ENCODE data around the gene ACTMAP. TPM values are rescaled to one million over a fixed set of nuclear protein-coding genes. Genes with fewer than 3 reads are reported as not detected.

Gene ACTMAP
- total and polyA plus RNA-seq, 9 of the 15 experiments (the other 6 are each of a cell fraction or from before 2014, with no cell fraction given): 1.7 to 16.6 (median 4.9) TPM

- in situ Hi-C loops (cut with MboI): no loop called here
- H3K4me3 ChIP-seq: peak overlapping the region; percentile 62
- intact Hi-C loops (cut with micrococcal nuclease): loop anchor here (2.0 kb wide), 1 partner anchor 33 kb away; the partner anchor contains the start of genes ACTMAP and SNRPA
- ATAC-seq: peak; percentile 6; the same call in 2 of the 3 replicates
- no peaks in the 10 kb centered on the region for H3K9me1 ChIP-seq (ENCODE audit: control insufficient read depth, insufficient read depth, low read length)
- no peaks in the 10 kb centered on the region for H3K9me3 ChIP-seq (replicated peaks; ENCODE audit: control insufficient read depth, insufficient read depth, low read depth, low read length)
- 2% methylated on average over 19 of the region's 20 CpGs for WGBS (ENCODE audit: insufficient coverage, low coverage, missing lambda C conversion rate)
- H3K9ac ChIP-seq (ENCODE audit: insufficient read depth in 1 of 2, low read depth in 2 of 2, low read length in 2 of 2): peak overlapping the region; percentile 79 to 90
- H3K27me3 ChIP-seq (ENCODE audit: control insufficient read depth in 2 of 2, insufficient read depth in 2 of 2, low read length in 2 of 2): no peaks in the 10 kb centered on the region
- peaks cover 8% of the 10 kb centered on the region; the same call in 2 of the 3 replicates for H3K36me3 ChIP-seq (ENCODE audit: control insufficient read depth, insufficient read depth, low read length)
- H3K4me1 ChIP-seq (replicated peaks in 1 of 2; ENCODE audit: control insufficient read depth in 2 of 2, insufficient read depth in 2 of 2, low read length in 2 of 2): peaks cover 21 to 55% of the 10 kb centered on the region in 2 experiments
- BruUV-seq (replicated peaks): no TSS peak
- peak in 3 of 4 experiments; percentile 38 to 46 (median 38) for DNase-seq (ENCODE audit: extremely low read depth in 1 of 4, low spot score in 3 of 4)
- FAIRE-seq: peak; percentile 49
- H4K20me1 ChIP-seq (replicated peaks; ENCODE audit: control insufficient read depth, insufficient read depth, low read length): no peaks in the 10 kb centered on the region
- H2AFZ ChIP-seq (ENCODE audit: low read depth, low read length): peak overlapping the region; percentile 64; the same call in 1 of the 2 replicates
- peaks cover 62% of the 10 kb centered on the region for H3K79me2 ChIP-seq (ENCODE audit: control insufficient read depth, insufficient read depth, low read length)
- peak overlapping the region; percentile 93 for H3K4me2 ChIP-seq (ENCODE audit: insufficient read depth, low read length)
- CTCF ChIA-PET (ENCODE audit: low intra/inter-chr PET ratio): no interaction called here
- H3K27ac ChIP-seq (ENCODE audit: extremely low read depth, low read depth, low read length): peak overlapping the region; percentile 80
- POLR2A ChIA-PET: interaction anchor here (0.5 to 1.5 kb wide), 8 partner anchors 10 to 324 kb away, joined by 3 to 6 read pairs (median 3); no protein-coding TSS in a partner anchor
- peak; percentile 44; the same call in 1 of the 2 replicates for TF ChIP-seq KAT7 (CRISPR knock-in tag; IDR thresholded peaks at IDR 0.05; ENCODE audit: borderline replicate concordance)
- peak; percentile 93 for TF ChIP-seq C11orf30 (IDR thresholded peaks at IDR 0.05; ENCODE audit: low read depth)
- TF ChIP-seq ZNF224 (CRISPR knock-in tag; IDR thresholded peaks at IDR 0.05): no peak
- 0 out of 2 replicates have a peak, but pooled peaks have one; percentile 26 for TF ChIP-seq PHF8 (IDR thresholded peaks at IDR 0.05; ENCODE audit: borderline replicate concordance, low read length)
- TF ChIP-seq ZNF263 (CRISPR knock-in tag; IDR thresholded peaks at IDR 0.05; ENCODE audit: borderline replicate concordance): 0 out of 2 replicates have a peak, but pooled peaks have one; percentile 32
- TF ChIP-seq ATF1 (CRISPR knock-in tag; IDR thresholded peaks at IDR 0.05): no peak
- TF ChIP-seq ATF1 (tag; IDR thresholded peaks at IDR 0.05): peak; percentile 45
- TF ChIP-seq XRCC3 (IDR thresholded peaks at IDR 0.05): no peak
- peak; percentile 61; the same call in 1 of the 2 replicates for TF ChIP-seq ZEB2 (IDR thresholded peaks at IDR 0.05)
- TF ChIP-seq MAFK (IDR thresholded peaks at IDR 0.05; ENCODE audit: low read length): peak; percentile 59; the same call in 1 of the 2 replicates
- TF ChIP-seq MAZ (CRISPR knock-in tag; conservative IDR thresholded peaks at IDR 0.05 in 1 of 2, IDR thresholded peaks at IDR 0.05 in 1 of 2): no peak
- TF ChIP-seq ZFX (CRISPR knock-in tag; IDR thresholded peaks at IDR 0.05): 0 out of 2 replicates have a peak, but pooled peaks have one; percentile 7
- peak; percentile 88 for TF ChIP-seq NFE2 (IDR thresholded peaks at IDR 0.05; ENCODE audit: low read depth)
- TF ChIP-seq CREM (IDR thresholded peaks at IDR 0.05; ENCODE audit: low read depth): peak; percentile 75
- 0 out of 2 replicates have a peak, but pooled peaks have one; percentile 24 for TF ChIP-seq CBFB (CRISPR knock-in tag; IDR thresholded peaks at IDR 0.05)
- 0 out of 2 replicates have a peak, but pooled peaks have one; percentile 24 for TF ChIP-seq HDGF (IDR thresholded peaks at IDR 0.05)
- TF ChIP-seq EGR1 (conservative IDR thresholded peaks at IDR 0.05): peak; percentile 84
- peak; percentile 82 for TF ChIP-seq MAFG (tag; conservative IDR thresholded peaks at IDR 0.05)
- peak; percentile 22; the same call in 1 of the 2 replicates for TF ChIP-seq MED1 (CRISPR knock-in tag; IDR thresholded peaks at IDR 0.05; ENCODE audit: borderline replicate concordance)
- TF ChIP-seq PPARD (CRISPR knock-in tag; IDR thresholded peaks at IDR 0.05): no peak
- TF ChIP-seq CBX2 (IDR thresholded peaks at IDR 0.05; ENCODE audit: insufficient read depth, low read length, poor library complexity, severe bottlenecking): no peak
- peak; percentile 36 for TF ChIP-seq ZFP36 (IDR thresholded peaks at IDR 0.05; ENCODE audit: low read depth, low read length, partially characterized antibody)
- peak in 1 of 2 experiments; percentile 28; a peak in 1 of 4 replicates for TF ChIP-seq KDM1A (IDR thresholded peaks at IDR 0.05)
These were observed 32.1 kb downstream of the ACTMAP start for GRCh38 chr19:40717880-40718773.

Measured in K562 (cell line).